Measurements from ENCODE around the gene GSTM3. TPM values are rescaled to one million over a fixed set of nuclear protein-coding genes. Genes with fewer than 3 reads are reported as not detected.

Gene GSTM3
- total RNA-seq, 4 donors from 2014 or later = 34.4 to 223 (median 62.8) TPM

DNA sequence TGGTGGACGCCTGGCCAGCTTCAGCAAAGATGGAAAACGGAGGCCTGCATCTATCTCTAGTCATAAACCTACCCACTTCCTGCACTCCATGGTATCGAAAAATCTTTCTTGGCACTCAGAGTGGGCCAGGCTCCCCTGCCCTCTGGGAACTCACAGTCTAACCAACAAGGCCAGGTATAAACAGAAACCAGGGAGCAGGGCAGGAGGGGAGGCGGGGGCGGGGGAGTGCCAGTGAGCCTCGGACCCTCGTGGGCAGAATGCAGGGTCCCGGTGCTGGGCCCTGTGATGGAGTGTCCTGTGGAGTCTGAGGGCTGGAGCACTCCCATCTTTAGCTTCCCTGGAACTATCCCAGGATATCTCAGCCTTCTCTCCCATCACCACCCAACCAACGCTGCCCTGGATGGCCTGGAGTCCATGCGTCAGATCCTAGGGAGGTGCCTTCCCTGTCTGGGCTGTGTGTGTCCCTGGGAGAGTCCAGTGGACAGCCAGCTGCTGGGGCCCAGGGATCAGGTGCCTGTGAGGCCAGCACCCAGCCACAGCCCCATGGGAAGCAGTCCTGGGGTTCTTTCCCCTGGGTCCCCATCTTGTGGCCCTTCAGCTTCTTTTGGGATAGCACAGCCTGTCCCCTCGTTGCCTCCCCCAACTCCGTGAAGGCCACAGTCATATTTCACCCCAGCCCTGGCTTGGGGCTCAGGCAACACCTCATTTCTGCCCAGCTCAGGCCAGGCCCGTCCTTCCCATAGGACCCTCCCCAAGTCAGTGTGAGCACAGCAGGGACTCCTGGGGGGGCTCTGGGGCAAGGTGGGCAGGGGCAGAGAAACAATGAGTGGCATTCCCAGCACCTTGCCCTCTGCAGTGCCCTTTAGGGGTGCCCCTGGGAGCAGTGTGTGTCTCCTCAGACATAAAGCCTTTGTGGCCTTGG, 24.0 kb upstream of the GSTM3 start:
- DNase-seq (ENCODE audit: low spot score) = no peak
- TF ChIP-seq CTCF (IDR thresholded peaks at IDR 0.05) = no peak
- no peak for ATAC-seq (ENCODE audit: low FRiP score)

DNA sequence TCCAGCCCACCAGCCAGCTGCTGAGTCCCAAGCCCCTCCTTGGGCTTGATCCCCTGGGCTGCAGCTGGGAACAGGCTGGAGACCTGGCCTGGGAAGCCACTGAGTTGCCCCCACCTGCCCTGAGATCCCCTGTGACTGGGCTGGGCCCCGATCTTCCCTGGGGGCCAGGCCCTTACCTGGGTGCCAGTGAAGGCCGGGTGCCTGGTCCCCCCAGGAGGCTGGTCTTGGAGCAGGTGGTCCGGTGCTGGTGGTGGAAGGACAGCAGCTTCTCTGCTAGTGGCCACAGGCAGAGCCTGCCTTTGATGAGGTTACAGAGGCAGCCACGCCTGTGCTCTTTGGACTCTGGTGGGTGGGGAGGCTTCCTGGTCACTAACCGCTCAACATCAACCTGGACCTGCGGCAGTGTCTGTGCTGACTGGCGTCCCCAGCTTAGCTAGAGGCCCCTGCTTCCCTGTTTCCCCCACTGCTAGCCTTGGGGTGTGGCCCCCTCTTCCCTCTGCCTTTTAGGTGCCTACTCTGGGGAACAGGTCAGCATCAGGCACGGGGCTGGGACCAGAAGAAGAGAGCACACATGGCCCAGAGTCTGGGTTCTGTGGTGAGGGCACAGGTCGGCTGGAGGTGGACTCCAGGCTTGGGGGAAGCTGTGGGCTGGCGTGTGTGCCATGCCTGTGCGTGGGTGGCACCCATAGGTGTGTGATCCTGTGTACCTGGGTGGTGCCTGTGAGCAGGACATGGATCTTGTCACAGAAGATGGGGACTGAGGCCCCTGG, 23.0 kb upstream of the GSTM3 start, which contains the start of gene EPS8L3:
Gene EPS8L3 (minus strand): TSS at position 278 of the 770 bp plus-strand sequence. CDS start 2,174 bp downstream, outside the sequence.
- DNase-seq (ENCODE audit: low spot score) = no peak
- no peak for TF ChIP-seq CTCF (IDR thresholded peaks at IDR 0.05)
- no peak for ATAC-seq (ENCODE audit: low FRiP score)

- no peak for TF ChIP-seq CTCF (IDR thresholded peaks at IDR 0.05)
- ATAC-seq (ENCODE audit: low FRiP score) (no peak), DNase-seq (ENCODE audit: low spot score) (no peak)
These were observed 22.2 kb upstream of the GSTM3 start for GRCh38 chr1:109762821-109763645.

GRCh38 chr1:109762039-109762585, 21.3 kb upstream of the GSTM3 start:
- DNase-seq (ENCODE audit: low spot score) = no peak
- ATAC-seq (ENCODE audit: low FRiP score) = no peak
- TF ChIP-seq CTCF (IDR thresholded peaks at IDR 0.05) = no peak

DNA sequence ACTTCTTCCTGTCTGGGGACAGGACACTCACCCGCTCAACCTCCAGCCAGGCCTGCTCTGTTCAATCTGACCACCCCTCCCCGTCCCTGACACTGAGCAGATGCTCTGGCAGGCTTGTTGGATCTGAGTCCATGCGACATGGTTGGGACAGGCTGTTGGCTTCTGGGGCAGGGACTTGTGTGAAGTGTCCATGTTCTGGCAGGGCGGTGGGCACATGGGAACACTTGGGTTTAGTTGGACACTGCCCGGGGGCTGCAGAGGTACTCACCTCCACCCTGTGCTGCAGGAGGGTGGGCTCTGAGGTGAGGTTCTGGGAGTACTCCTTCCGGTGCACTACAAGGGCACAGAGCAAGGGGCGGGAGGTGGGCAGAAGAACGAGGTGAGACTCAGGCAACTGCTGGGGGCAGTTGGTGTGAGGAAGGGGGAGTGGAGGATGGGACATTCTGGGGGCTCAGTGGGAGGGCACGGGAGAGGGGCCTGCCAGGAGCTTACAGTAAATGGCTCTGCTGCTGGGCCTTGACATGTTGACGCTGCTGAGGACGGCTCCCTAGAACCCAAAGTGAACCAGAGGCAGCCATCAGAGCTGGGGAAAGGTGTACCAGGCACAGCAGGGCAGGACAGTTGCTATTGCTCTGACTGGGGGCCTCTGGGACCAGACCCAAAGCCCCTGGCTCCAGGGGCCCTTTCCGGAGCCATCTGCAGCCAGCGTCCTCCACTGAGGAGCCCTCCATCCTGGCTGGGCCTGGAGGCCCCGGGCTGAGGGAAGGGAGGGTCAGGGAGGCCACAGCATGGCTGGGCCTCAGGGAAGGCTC, 20.6 kb upstream of the GSTM3 start:
- TF ChIP-seq CTCF (IDR thresholded peaks at IDR 0.05) = no peak
- no peak for DNase-seq (ENCODE audit: low spot score)
- ATAC-seq (ENCODE audit: low FRiP score) = no peak
